IPS-NIHi7 (cell line): ENCODE measurements around the gene ZNF771.
"Not testable (repeated sequence)": the region's sequence is repeated elsewhere in the genome, so short reads cannot be mapped to it uniquely, and the experiment has no call there.

Experiments used
- DNase-seq: peaks from one replicate; pipeline ENCODE4 v3.0.0; 2012; ENCODE audit warnings: mixed read lengths; ENCODE audit errors: extremely low spot score

The ZNF771 gene

GRCh38 chr16:30430428-30430970 lies 23.1 kb downstream of the ZNF771 start:
- peak; percentile 52 for DNase-seq

- no peak for DNase-seq
Measured at GRCh38 chr16:30434852-30435251, 27.4 kb downstream of the ZNF771 start.

- no peak for DNase-seq
Measured at GRCh38 chr16:30437511-30438046, 30.2 kb downstream of the ZNF771 start.

GRCh38 chr16:30438835-30439234 lies 31.4 kb downstream of the ZNF771 start:
- DNase-seq = no peak

GRCh38 chr16:30439720-30440348 lies 32.4 kb downstream of the ZNF771 start:
- no peak for DNase-seq

GRCh38 chr16:30443631-30444030 lies 36.2 kb downstream of the ZNF771 start:
- no peak for DNase-seq

- no peak for DNase-seq
Measured at GRCh38 chr16:30444231-30445148, 37.1 kb downstream of the ZNF771 start.

- DNase-seq = no peak
Measured at GRCh38 chr16:30445149-30445407, 37.7 kb downstream of the ZNF771 start.

- DNase-seq = peak; percentile 92
Measured at GRCh38 chr16:30445408-30446202, 38.2 kb downstream of the ZNF771 start, which contains the start of gene SEPHS2. Gene SEPHS2 (minus strand): TSS chr16:30445874. CDS start chr16:30445727, 147 bp downstream.

GRCh38 chr16:30446203-30446595 lies 38.8 kb downstream of the ZNF771 start:
- no peak for DNase-seq

- no peak for DNase-seq
Measured at GRCh38 chr16:30447512-30448226, 40.3 kb downstream of the ZNF771 start.

- DNase-seq = no peak
Measured at GRCh38 chr16:30449116-30449435, 41.7 kb downstream of the ZNF771 start.

- DNase-seq = not testable (repeated sequence)
Measured at GRCh38 chr16:30452709-30453580, 45.5 kb downstream of the ZNF771 start.

- no peak for DNase-seq
Measured at GRCh38 chr16:30456302-30456701, 48.9 kb downstream of the ZNF771 start.

GRCh38 chr16:30457256-30457655 lies 49.9 kb downstream of the ZNF771 start:
- no peak for DNase-seq

GRCh38 chr16:30457743-30458560 lies 50.5 kb downstream of the ZNF771 start:
- DNase-seq = no peak

GRCh38 chr16:30458561-30459394 lies 51.4 kb downstream of the ZNF771 start:
- no peak for DNase-seq

GRCh38 chr16:30459456-30459855 lies 52.0 kb downstream of the ZNF771 start:
- no peak for DNase-seq

- not testable (repeated sequence) for DNase-seq
Measured at GRCh38 chr16:30461426-30461825, 54.0 kb downstream of the ZNF771 start.
